Activated naive CD4-positive, alpha-beta T cell treated with anti-CD3 and anti-CD28 coated beads for 36 hours (primary cell): ENCODE data around the gene ATAD3B. TPM values are rescaled to one million over a fixed set of nuclear protein-coding genes. Genes with fewer than 3 reads are reported as not detected.
"Not testable (repeated sequence)": the region's sequence is repeated elsewhere in the genome, so short reads cannot be mapped to it uniquely, and the experiment has no call there.

Experiments
- CTCF ChIA-PET: fragments of 350-600 bp; sonication (Branson Sonifier 250); formaldehyde crosslinking; loops from one replicate; lab custom pipeline; 2021; ENCODE audit warnings: antibody characterized with exemption; lab: Charles Lee
- DNase-seq: peaks from one replicate; pipeline ENCODE4 v3.0.0-alpha.2; 2020
- H3K27ac Mint-ChIP-seq: one replicate; pipeline ENCODE4 v1.8.0; 2021; ENCODE audit warnings: mild to moderate bottlenecking, mixed read lengths
- H3K27me3 Mint-ChIP-seq: one replicate; pipeline ENCODE4 v1.8.0; 2021; ENCODE audit warnings: low read depth, mixed read lengths
- H3K36me3 Mint-ChIP-seq: one replicate; pipeline ENCODE4 v1.8.0; 2021; ENCODE audit warnings: low read depth, mixed read lengths
- H3K4me1 Mint-ChIP-seq: one replicate; pipeline ENCODE4 v1.8.0; 2021; ENCODE audit warnings: low read depth, mixed read lengths
- H3K4me3 Mint-ChIP-seq: one replicate; pipeline ENCODE4 v1.8.0; 2021; ENCODE audit warnings: mild to moderate bottlenecking, moderate library complexity, mixed read lengths
- H3K9me3 Mint-ChIP-seq: one replicate; pipeline ENCODE4 v1.8.0; 2021; ENCODE audit warnings: mixed read lengths
- intact Hi-C: fragments of 100-400 bp; cut with micrococcal nuclease; formaldehyde crosslinking; loops from one replicate; pipeline ENCODE4 v1.15.1; 2023
- total RNA-seq, 2 experiments: library from RNA; stranded (reverse); gene quantifications; one replicate each; pipeline ENCODE4 v1.2.3, GENCODE V29; 2021

The ATAD3B gene
- total RNA-seq, 2 experiments from 2014 or later = 32.7 to 38.7 TPM

- intact Hi-C loops = not testable (repeated sequence)
Measured at GRCh38 chr1:1459711-1460110, 11.9 kb upstream of the ATAD3B start.

GRCh38 chr1:1460540-1461130, 10.9 kb upstream of the ATAD3B start:
- DNase-seq = no peak
- Mint-ChIP-seq H3K9me3 (no peaks in the 10 kb centered on the region), H3K4me3 (no peak overlapping the region), H3K4me1 (peaks cover 2% of the 10 kb centered on the region), H3K27me3 (peaks cover 2% of the 10 kb centered on the region), H3K27ac (no peak overlapping the region), H3K36me3 (no peaks in the 10 kb centered on the region)
- CTCF ChIA-PET = interaction anchor here (0.6 to 0.7 kb wide), 2 partner anchors 8 to 278 kb away, joined by 4 to 5 read pairs; no protein-coding TSS in a partner anchor
- intact Hi-C loops = no loop called here

More at GRCh38 chr1:1459711-1460110, 11.9 kb upstream of the ATAD3B start:
- H3K9me3 Mint-ChIP-seq, H3K36me3 Mint-ChIP-seq, H3K27ac Mint-ChIP-seq, DNase-seq, H3K4me3 Mint-ChIP-seq, H3K4me1 Mint-ChIP-seq, H3K27me3 Mint-ChIP-seq: not testable (repeated sequence)
- CTCF ChIA-PET = interaction anchor here (0.7 kb wide), 1 partner anchor 277 kb away, joined by 5 read pairs; no protein-coding TSS in a partner anchor

DNA sequence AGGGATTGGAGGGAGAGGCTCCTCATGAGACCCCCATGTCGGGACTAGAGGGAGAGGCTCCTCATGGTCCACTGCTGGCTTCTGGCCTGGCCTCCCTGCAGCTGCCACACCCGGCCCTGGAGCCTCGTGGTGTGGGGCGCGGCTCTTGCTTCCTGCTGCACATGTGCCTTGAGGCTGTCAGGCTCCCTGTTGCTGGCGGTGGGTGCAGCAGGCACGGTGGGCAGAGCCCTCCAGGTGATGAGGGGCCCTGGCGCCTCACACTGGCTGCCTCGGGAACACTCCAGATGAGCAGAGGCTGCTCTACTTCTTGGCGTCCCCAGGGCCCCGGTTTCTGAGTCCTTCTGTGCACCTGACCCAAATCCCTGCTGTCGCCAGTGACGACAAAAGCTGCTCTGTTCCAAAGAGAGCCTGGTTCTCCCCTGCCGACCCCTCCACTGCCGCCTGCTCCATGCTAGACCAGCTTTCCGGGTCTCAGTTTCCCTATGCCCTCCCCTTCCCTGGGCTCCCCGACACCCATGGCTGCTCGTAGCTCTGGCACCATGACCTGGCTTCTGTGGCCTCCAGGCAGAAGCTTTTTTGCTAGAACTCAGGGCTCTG, 9.7 kb upstream of the ATAD3B start:
- Mint-ChIP-seq H3K4me3 (peak overlapping the region; percentile 64), H3K9me3 (no peaks in the 10 kb centered on the region), H3K36me3 (no peaks in the 10 kb centered on the region), H3K27me3 (peaks cover 2% of the 10 kb centered on the region), H3K27ac (peak overlapping the region; percentile 50), H3K4me1 (peaks cover 2% of the 10 kb centered on the region)
- DNase-seq = no peak
- intact Hi-C loops = no loop called here
- CTCF ChIA-PET = no interaction called here

- intact Hi-C loops = no loop called here
- H3K9me3 Mint-ChIP-seq = no peaks in the 10 kb centered on the region
- CTCF ChIA-PET = no interaction called here
- DNase-seq = peak; percentile 40
- peak overlapping the region; percentile 50 for H3K27ac Mint-ChIP-seq
- no peaks in the 10 kb centered on the region for H3K36me3 Mint-ChIP-seq
- H3K27me3 Mint-ChIP-seq = peaks cover 2% of the 10 kb centered on the region
- peaks cover 2% of the 10 kb centered on the region for H3K4me1 Mint-ChIP-seq
- H3K4me3 Mint-ChIP-seq = peak overlapping the region; percentile 64
Measured at GRCh38 chr1:1462318-1462966, 9.1 kb upstream of the ATAD3B start.

DNA sequence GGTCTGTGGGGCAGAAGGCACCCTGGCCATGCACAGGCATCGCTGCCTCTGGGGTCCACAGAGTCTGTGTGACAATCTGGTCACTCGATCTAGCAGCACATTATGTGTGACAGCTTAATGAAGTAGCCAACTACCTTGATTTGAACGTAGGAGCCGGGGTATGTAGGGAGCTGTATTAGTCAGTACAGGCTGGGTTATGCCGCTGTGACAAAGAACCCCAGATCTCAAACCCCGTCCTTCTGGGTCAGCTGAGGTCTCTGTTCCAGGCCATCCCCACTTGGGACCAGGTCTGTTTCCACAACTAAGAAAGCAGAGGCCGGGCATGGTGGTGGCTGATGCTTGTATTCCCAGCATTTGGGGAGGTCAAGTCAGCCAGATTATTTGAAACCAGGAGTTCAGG, 8.3 kb upstream of the ATAD3B start:
- intact Hi-C loops = no loop called here
- CTCF ChIA-PET = interaction anchor here (0.6 to 0.7 kb wide), 2 partner anchors 284 to 430 kb away, joined by 3 to 4 read pairs; no protein-coding TSS in a partner anchor
- H3K9me3 Mint-ChIP-seq = no peaks in the 10 kb centered on the region
- H3K4me3 Mint-ChIP-seq = no peak overlapping the region
- H3K27me3 Mint-ChIP-seq = peaks cover 2% of the 10 kb centered on the region
- H3K4me1 Mint-ChIP-seq = peaks cover 2% of the 10 kb centered on the region
- no peak overlapping the region for H3K27ac Mint-ChIP-seq
- no peaks in the 10 kb centered on the region for H3K36me3 Mint-ChIP-seq
- DNase-seq = no peak

DNA sequence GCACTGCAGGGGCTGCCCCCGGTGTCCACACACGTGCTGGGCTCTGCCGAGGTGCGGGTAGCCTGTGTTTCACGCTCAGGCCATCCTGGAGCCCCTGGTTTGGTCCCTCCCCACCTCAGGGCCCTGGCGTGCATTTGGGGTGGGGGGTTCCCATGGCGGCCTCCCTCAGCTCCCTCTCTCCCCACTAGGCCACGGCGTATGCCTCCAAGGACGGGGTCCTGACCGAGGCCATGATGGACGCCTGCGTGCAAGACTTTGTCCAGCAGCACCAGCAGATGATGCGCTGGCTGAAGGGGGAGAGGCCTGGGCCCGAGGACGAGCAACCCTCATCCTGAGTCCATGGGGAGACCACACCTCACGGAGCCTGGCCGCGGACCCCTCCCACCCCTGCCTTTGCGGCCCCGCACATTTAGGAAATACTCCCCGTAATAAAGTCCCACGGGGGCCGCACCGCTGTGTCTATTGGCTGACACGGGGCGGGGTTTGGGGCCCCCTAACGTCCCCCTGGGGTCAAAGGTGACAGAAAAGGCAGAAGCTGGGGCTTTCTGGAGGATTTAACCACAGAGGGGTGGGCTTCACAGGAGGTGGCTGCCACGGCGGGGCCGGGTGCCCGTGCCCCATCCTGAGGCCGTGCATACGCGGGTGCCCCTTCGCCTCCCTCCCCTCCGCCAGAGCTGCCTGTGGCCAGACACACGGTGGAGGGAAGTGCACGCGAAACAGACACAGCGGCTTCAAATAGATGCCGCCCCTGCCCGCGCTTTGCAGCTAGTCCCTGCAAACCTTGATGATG, 3.2 kb upstream of the ATAD3B start:
- peaks cover 10% of the 10 kb centered on the region for H3K4me1 Mint-ChIP-seq
- intact Hi-C loops, H3K36me3 Mint-ChIP-seq, DNase-seq, H3K4me3 Mint-ChIP-seq, CTCF ChIA-PET, H3K27me3 Mint-ChIP-seq, H3K9me3 Mint-ChIP-seq, H3K27ac Mint-ChIP-seq: not testable (repeated sequence)

DNA sequence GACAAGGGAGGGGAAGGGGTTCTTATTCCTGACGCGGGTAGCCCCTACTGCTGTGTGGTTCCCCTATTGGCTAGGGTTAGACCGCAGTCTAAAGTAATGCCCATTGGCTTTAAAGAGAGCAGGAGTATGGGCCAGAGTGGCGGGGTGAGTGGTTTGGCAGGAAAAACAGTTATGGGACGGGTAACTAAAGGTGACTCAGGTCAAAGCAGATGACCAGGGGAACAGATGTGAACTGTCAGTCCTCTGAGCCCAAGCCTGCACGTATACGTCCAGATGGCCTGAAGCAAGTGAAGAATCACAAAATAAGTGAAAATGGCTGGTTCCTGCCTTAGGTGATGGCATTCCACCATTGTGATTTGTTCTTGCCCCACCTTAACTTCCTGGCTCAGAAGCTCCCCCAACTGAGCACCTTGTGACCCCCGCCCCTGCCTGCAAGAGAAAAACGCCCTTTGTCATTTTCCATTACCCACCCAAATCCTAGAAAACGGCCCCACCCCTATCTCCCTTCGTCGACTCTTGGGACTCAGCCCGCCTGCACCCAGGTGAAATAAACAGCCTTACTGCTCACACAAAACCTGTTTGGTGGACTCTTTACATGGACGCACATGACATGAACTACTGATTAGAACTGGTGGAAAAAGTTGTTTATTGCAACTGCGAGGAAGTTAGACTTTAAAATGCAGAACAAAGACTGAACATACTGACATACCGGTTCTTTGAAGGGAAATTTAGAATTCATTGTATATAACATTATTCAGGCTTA, 758 bp upstream of the ATAD3B start:
- peak; percentile 15 for DNase-seq
- intact Hi-C loops = loop anchor here (1.0 to 2.0 kb wide), 3 partner anchors 34 to 103 kb away; partner anchors contain the start of genes ATAD3A and SSU72
- CTCF ChIA-PET = no interaction called here

GRCh38 chr1:1472053-1472876, 700 bp downstream of the ATAD3B start:
- DNase-seq, H3K9me3 Mint-ChIP-seq, intact Hi-C loops, H3K27ac Mint-ChIP-seq, CTCF ChIA-PET, H3K36me3 Mint-ChIP-seq, H3K27me3 Mint-ChIP-seq: not testable (repeated sequence)
- Mint-ChIP-seq H3K4me1 (peaks cover 14% of the 10 kb centered on the region), H3K4me3 (peak overlapping the region; percentile 75)

More for the DNA sequence above, 758 bp upstream of the ATAD3B start:
- Mint-ChIP-seq H3K27me3 (no peaks in the 10 kb centered on the region), H3K4me1 (peaks cover 14% of the 10 kb centered on the region), H3K4me3 (peak overlapping the region; percentile 80), H3K27ac (peak overlapping the region; percentile 46), H3K36me3 (peaks cover 2% of the 10 kb centered on the region), H3K9me3 (no peaks in the 10 kb centered on the region)

DNA sequence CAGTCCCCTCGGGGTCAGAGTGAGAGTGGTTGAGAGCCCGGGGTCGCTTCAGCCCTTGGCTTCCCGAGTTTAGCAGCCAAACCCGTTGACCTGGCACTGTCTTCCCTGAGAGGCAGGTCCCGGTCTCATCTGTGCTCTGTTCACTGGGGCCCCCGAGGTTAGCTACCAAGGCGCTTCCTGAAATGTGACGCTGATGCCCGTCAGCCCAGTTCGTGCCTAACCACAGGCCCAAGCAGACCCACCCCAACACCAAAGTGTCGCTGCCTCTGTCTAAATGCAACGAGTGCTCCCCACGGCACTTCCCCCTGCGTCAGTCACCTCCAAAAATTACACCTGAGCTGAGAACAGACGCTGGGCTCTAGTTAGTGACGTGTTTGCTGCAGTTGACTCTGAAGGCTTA, 4.4 kb downstream of the ATAD3B start:
- intact Hi-C loops, H3K4me3 Mint-ChIP-seq, H3K9me3 Mint-ChIP-seq, DNase-seq, CTCF ChIA-PET, H3K27me3 Mint-ChIP-seq, H3K27ac Mint-ChIP-seq, H3K4me1 Mint-ChIP-seq: not testable (repeated sequence)
- peaks cover 29% of the 10 kb centered on the region for H3K36me3 Mint-ChIP-seq

GRCh38 chr1:1477206-1477605, 5.6 kb downstream of the ATAD3B start:
- H3K4me3 Mint-ChIP-seq = no peak overlapping the region
- intact Hi-C loops = no loop called here
- no peak for DNase-seq
- CTCF ChIA-PET = interaction anchor here (0.7 kb wide), 1 partner anchor 1101 kb away, joined by 3 read pairs; no protein-coding TSS in a partner anchor
- no peaks in the 10 kb centered on the region for H3K27me3 Mint-ChIP-seq
- H3K4me1 Mint-ChIP-seq = peaks cover 10% of the 10 kb centered on the region
- H3K36me3 Mint-ChIP-seq = peaks cover 29% of the 10 kb centered on the region
- H3K27ac Mint-ChIP-seq = no peak overlapping the region
- no peaks in the 10 kb centered on the region for H3K9me3 Mint-ChIP-seq
